Fibroblast of skin of right quadriceps (primary cell): ENCODE data around the gene RFXANK.
"Not testable (repeated sequence)": the region's sequence is repeated elsewhere in the genome, so short reads cannot be mapped to it uniquely, and the experiment has no call there.

Source experiments
- DNase-seq: peaks from one replicate; pipeline ENCODE4 v3.0.0-alpha.2; 2013

Gene RFXANK

DNA sequence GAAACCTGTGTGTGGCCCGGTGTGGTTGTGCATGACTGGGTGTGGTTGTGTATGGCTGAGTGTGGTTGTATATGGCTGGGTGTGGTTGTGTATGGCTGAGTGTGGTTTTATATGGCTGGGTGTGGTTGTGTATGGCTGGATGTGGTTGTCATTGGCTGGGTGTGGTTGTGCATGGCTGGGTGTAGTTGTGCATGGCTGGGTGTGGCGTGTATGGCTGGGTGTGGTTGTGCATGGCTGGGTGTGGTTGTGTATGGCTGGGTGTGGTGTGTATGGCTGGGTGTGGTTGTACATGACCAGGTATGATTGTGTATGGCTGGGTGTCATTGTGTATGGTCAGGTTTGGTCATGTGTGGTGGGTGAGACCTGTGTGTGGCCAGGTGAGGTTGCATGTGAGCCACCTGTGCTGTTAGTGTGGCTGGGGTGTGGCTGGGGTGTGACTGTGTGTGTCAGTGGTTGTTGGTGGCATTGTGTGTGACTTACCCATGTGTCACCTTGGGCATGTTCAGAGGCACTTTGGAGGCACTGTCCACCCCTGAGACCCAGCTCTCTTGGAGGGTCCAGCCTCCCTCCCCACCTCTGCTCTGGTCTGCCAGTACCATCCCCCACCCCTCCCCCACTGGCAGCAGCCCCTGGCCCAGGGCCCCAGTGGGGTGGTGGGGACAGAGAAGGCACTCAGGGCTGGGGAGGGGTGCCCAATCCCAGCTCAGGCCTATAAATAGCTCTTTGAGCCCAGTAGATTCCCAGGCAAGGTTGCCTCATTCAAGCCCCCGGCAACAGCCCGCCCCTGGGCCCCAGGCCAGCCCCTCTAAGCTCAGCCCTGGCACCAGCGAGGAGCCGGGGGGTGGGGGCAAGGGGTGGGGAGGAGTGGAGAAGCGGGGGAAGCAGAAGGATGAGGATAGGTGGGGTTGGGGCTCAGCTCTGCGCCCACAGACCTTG lies 15.8 kb downstream of the RFXANK start:
- no peak for DNase-seq

GRCh38 chr19:19209372-19209771 lies 17.3 kb downstream of the RFXANK start:
- no peak for DNase-seq

DNA sequence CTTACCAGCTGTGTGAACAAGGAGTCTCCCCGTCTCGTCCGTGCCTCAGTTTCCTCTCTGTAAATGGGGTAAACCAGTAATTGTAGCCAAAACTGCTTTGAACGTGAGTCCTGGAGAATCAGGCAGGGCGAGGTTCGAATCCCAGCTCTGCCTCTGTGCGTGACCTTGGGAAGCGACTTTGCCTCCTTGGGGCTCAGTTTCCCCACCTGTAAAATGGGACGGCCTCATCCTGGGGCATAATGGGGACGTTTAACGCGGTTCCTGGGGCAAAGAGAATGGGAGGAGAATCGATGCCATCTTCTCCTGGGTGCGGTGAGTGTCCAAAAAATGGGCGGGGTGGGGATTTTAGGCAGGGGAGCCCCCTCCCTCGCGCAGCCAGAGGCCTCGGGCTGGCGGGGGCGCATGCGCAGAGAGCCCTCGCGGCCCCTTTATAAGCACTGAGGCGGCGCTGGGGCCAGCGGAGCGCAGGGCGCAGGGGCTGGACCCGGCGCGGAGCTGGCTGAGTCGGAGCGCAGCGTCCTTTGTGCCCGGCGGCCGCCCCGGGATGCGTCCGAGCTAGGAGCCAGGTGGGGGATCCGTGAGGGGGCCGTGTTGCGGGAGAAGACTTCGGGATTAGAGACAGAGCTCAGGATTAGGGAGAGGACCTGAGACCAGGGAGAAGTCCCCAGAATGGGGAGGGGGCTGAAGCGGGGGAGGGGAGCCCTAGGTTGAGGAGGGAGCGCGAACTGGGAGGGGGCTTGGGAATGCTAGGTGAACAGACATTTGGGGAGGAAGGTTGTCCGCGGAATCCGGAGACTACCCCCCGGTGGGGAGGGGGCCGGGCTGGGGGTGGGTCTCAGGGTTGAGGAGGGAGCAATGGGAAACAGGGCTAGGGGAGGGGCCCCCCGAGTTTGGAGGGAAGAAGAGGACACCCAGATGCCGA lies 19.7 kb downstream of the RFXANK start, which contains the start of gene NCAN:
Gene NCAN (plus strand): TSS at position 460 of the 922 bp plus-strand sequence. CDS start 4,996 bp downstream, outside the sequence.
- DNase-seq, result no peak

DNA sequence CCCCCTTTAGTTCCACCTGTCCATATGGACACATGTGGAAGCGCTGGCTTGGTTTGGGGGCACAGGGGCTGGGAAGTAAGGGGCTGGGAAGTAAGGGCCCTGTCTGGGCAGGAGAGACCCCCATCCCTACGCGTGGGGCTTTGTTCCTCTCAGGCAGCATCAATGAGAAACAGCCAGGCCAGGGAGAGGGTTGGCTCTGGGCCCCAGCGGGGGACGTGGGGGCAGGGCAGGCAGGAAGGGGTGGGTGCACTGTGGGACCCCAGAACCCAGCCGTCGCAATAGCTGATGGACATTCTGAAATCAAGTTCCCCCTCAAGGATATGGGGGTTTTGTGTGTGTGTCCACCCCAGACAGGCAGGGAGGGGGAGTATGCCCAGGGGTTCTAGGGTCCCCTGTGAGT lies 20.9 kb downstream of the RFXANK start:
- DNase-seq, result no peak

DNA sequence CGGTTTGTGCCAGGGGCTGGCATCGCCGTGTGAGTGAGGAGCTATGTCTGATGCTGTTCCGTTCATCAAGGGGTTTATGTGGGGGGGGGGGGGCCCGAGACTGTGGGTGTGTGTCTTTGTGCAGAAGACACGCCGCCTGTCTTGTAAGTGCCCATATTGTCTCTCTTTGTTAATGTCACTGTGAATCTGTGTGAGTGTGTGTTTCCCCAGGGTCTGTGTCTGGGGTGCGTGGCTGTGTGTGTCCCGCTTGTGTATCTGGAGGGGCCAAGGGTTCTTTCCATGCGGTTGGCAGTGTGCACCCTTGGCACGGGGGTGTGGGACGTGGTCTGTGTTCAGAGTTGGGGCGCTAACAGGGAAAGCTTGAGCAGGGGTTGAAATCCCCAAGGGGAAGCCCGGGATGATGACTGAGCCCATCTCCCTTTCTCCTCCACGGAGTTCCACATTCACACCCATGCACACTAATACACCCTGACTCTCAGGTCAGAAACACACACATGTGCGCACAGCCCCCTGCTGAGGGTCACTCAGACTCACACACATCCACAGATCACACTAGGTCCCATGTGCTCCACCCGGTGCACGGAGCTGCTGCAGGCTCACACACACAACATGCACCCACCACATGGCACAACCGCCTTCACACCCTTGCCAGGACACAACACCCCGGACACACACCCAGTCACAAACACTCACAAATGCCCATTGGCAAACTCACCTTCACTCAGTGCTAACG lies 21.5 kb downstream of the RFXANK start:
- DNase-seq, result no peak

DNA sequence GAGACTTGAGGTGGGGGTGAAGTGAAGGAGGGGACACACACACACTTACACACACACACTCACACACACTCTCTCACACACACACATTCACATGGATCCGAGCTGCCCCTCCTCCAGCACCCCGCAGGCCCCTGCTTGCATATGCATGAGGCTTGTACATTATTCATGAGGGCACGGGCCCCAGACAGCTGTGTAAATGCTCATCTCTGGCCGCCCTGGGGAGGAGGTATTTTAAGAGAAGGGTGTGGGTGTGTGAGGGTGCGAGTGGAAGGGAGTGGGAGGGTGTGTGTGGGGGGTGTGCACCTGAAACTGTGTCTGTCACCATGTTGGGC lies 22.1 kb downstream of the RFXANK start:
- DNase-seq, result no peak

DNA sequence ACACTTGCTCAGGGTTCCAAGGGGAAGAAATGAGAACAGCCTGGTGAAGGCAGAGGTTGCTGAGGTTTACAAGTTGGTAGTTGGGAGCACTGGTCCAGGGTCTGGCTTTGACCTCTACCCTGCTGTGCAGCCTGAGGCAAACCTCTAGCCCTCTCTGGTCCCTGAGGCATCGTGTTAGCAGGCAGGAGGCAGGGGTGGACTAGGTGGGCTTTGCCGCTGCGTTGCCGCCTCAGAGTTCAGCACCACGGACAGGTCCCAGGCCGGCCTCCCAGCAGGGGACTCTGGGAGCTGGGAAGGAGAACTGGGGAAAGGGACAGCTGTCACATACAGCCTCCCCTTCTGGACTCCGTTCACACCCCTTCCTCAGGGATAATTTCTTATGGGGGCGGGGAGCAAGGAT lies 22.8 kb downstream of the RFXANK start:
- peak; percentile 39 for DNase-seq

GRCh38 chr19:19215792-19216191 lies 23.7 kb downstream of the RFXANK start:
- DNase-seq, result no peak

- DNase-seq, result peak; percentile 12
Measured at GRCh38 chr19:19217099-19217498, 25.0 kb downstream of the RFXANK start.

DNA sequence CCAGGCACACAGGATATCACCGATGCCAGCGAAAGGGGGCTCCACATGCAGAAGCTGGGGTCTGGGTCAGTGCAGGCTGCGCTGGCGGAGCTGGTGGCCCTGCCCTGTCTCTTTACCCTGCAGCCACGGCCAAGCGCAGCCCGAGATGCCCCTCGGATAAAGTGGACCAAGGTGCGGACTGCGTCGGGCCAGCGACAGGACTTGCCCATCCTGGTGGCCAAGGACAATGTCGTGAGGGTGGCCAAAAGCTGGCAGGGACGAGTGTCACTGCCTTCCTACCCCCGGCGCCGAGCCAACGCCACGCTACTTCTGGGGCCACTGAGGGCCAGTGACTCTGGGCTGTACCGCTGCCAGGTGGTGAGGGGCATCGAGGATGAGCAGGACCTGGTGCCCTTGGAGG lies 26.9 kb downstream of the RFXANK start:
- no peak for DNase-seq

DNA sequence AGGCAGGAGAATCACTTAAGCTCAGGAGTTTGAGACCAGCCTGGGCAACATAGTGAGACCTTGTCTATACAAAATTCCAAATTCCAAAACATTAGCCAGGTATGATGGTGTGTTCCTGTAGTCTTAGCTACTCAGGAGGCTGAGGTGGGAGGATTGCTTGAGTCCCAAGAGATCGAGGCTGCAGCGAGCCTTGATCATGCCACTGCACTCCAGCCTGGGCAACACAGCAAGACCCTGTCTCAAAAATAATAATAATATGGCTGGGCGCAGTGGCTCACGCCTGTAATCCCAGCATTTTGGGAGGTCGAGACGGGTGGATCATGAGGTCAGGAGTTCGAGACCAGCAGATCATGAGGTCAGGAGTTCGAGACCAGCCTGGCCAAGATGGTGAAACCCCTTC lies 28.9 kb downstream of the RFXANK start:
- not testable (repeated sequence) for DNase-seq

DNA sequence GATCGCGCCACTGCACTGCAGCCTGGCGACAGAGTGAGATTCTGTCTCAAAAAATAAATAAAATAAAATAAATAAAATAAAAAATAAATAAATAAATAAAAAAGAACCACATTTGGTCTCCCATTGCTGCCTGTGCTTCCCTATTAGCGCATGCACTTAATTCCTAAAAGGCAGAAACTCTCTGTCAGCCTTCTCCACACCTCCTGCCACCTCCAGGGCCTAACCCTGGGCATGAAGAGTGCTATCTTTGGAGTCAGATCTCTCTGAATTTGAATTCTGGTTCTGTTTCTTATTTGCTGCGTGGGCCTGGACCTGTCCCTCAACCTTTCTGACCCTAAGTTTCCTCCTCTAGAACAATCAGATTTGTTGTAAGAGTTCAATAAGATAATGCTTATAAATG lies 31.0 kb downstream of the RFXANK start:
- no peak for DNase-seq

DNA sequence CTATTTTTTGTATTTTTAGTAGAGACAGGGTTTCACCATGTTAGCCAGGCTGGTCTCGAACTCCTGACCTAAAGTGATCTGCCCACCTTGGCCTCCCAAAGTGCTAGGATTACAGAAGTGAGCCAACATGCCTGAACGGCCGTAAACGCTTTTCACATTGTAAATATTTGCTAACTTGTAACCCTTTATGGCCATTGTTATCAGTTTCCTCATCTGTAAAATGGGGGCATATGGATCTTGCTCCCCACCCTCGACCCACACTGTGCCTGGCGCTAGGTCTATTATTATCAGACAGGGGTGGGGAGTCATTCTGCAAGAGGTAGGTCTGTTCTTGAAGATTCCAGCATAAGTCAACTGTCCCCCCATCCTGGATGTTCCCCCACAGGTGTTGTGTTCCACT lies 31.6 kb downstream of the RFXANK start:
- no peak for DNase-seq

DNA sequence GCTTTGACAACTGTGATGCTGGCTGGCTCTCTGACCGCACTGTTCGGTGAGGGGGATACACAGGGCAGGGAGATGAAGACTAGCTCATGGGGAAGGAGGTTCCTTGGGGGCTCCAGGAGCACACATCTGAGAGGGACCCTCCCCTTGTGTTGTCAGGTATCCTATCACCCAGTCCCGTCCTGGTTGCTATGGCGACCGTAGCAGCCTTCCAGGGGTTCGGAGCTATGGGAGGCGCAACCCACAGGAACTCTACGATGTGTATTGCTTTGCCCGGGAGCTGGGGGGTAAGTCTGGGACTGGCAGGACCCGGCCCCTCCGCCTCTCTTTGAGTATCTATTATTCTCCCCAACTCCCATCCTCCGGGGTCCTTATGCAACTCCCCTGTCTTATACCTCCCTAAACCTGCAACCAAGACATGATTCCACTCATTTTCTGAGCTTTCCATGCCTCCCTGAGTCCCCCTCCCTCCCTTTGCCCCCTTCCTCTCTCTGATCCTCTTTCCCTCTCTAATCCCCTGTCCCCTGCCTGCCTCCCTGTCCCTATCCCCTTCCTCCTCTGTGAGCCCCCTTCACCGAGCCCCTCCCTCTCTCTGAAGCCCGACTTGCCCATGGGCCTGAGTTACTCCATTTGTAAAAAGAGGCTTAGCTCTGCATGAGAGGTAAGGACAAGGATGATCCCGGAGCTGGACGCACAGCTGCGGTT lies 32.2 kb downstream of the RFXANK start:
- DNase-seq, result no peak

GRCh38 chr19:19224852-19225494 lies 32.9 kb downstream of the RFXANK start:
- peak; percentile 53 for DNase-seq

DNA sequence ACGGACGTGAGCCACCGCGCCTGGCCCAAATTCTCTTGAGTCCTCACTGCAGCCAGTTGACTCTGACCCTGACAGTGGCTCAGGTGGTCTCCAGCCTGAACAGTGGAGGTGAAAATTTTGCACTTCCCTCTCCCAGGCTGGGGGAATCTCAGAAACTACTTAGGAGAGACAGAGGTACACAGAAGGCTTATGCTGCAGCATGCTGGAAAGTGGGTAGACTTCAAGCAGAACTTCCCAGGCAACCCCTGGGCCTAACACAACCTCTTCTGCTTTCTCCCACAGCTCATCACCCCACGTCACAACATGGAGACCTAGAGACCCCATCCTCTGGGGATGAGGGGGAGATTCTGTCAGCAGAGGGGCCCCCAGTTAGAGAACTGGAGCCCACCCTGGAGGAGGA lies 34.1 kb downstream of the RFXANK start:
- no peak for DNase-seq

- DNase-seq, result no peak
Measured at GRCh38 chr19:19226663-19227062, 34.6 kb downstream of the RFXANK start.

GRCh38 chr19:19227217-19227616 lies 35.2 kb downstream of the RFXANK start:
- DNase-seq, result no peak

DNA sequence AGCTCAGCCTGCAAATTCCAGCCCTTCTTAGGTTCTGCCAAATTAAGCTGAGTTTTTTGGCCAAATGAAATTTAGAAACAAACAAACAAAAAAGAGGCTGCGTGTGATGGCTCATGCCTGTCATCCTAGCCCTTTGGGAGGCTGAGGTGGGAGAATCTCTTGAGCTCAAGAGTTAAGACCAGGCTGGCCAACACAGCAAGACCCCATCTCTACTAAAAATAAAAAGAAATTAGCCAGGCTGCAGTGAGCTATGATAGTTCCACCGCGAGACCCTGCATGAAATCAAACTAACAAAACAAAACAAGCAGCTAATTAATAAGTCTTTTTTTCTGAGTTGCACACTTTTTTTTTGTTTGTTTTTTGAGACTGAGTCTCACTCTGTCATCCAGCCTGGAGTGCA lies 37.6 kb downstream of the RFXANK start:
- no peak for DNase-seq

GRCh38 chr19:19230999-19231398 lies 38.9 kb downstream of the RFXANK start:
- no peak for DNase-seq

DNA sequence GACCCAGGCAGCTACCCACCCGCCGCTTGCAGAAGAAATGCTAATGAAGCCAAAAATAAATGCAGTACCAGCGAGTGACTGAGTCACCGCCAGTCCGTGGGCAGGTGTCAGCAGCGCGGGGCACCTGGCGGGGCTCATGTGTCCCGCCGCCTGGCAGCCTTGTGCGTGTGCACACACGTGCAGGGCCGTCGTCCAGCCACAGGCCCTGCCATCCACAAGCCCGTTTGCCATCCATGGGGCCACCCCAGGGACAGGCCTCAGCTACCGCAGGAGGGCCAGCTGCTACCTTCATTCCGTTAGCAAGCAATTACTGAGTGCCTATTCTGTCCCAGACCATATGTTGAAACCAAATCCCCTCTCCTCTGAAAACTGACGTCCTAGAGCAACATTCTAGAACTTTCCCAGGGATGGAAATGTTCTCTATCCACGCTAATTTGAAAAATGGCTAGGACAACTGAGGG lies 40.2 kb downstream of the RFXANK start:
- no peak for DNase-seq
